ENCODE results near the gene KCNK17. TPM values are rescaled to one million over a fixed set of nuclear protein-coding genes. Genes with fewer than 3 reads are reported as not detected.

Gene KCNK17
- total RNA-seq, 1 experiment from 2014 or later, result not detected

DNA sequence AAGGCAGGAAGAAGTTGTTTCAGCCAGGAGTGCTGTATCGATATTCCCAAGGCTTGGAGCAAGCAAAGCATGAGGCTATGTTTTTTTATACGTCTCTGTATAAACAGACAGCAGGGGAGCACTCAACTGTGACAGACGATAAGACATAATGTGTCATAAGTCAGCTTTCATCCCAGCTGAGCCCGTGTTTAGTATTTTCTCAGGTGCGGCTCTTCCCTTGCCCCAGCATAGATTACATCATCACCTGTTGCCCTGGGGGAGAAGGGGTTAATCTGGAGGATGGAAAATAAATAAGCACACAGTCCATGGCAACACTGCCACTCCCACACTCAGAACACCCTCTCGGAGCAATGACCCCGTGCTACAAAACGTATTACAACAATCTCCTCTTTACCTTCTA lies 62.8 kb downstream of the KCNK17 start:
- DNase-seq, result no peak
- H3K4me1 ChIP-seq, result no peaks in the 10 kb centered on the region
- H3K36me3 ChIP-seq, result no peaks in the 10 kb centered on the region
- H3K27me3 ChIP-seq, result 0 out of 2 replicates have a peak, but pooled peaks cover 4% of the 10 kb centered on the region
- H3K4me3 ChIP-seq, result no peak overlapping the region
- no peaks in the 10 kb centered on the region for H3K9me3 ChIP-seq (replicated peaks)
- H3K27ac ChIP-seq, result no peak overlapping the region

DNA sequence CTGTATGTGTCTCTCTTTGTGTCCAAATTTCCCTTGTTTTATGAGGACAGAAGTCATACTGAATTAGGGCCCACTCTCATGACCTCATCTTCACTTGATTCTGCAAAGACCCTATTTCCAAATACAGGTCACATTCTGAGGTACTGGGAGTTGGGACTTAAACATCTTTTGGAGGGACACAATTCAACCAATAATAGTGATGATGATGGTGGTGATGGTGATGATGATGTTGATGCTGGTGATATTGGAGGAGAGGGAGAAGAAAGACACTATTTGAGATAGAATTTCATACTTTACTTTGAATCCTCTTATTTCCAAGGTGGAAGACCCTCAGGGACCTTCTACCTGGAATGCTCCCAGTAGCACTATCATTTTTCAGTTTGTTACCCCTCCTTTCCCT lies 63.7 kb downstream of the KCNK17 start:
- DNase-seq, result no peak
- Histone ChIP-seq H3K4me1 (no peaks in the 10 kb centered on the region), H3K27ac (no peak overlapping the region)

DNA sequence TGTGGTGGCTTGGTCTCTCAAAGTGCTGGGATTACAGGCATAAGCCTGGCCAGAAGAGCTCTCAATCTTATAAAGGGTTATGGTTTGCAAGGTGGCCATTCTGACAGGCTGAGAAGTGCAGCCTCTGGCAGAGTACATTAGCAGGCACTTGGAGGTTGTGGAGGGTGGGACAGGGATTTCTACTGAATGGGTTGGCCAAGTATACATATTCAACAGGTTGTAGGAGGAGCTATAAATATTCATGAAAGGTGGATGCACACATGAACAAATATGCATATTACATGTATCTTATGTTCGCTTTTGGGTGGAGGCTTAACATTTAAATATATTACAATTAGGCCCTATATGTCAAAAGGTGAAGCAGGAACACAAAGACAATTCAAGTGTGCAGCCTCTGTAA lies 64.9 kb downstream of the KCNK17 start:
- no peaks in the 10 kb centered on the region for H3K36me3 ChIP-seq
- no peak for DNase-seq
- 0 out of 2 replicates have a peak, but pooled peaks cover 4% of the 10 kb centered on the region for H3K27me3 ChIP-seq

More for the DNA sequence above, 63.7 kb downstream of the KCNK17 start:
- H3K36me3 ChIP-seq, result no peaks in the 10 kb centered on the region
- H3K4me3 ChIP-seq, result no peak overlapping the region
- H3K27me3 ChIP-seq, result 0 out of 2 replicates have a peak, but pooled peaks cover 4% of the 10 kb centered on the region
- H3K9me3 ChIP-seq (replicated peaks), result no peaks in the 10 kb centered on the region

More for the DNA sequence above, 64.9 kb downstream of the KCNK17 start:
- no peaks in the 10 kb centered on the region for H3K4me1 ChIP-seq
- H3K9me3 ChIP-seq (replicated peaks), result no peaks in the 10 kb centered on the region
- H3K27ac ChIP-seq, result no peak overlapping the region
- H3K4me3 ChIP-seq, result no peak overlapping the region

Other genes with a start within 250 kb of the KCNK17 start
- 18.1 and 20.3 TPM in 2 replicates for gene SAYSD1, start 199.2 kb downstream of the KCNK17 start, total RNA-seq (2014; rRNA removed; shearing (Covaris generic))
- 9.5 and 9.7 TPM in 2 replicates for gene KCNK5, start 84.9 kb downstream of the KCNK17 start, total RNA-seq (2014; rRNA removed; shearing (Covaris generic))
- not detected in 2 replicates for gene KCNK16, start 8.3 kb upstream of the KCNK17 start, total RNA-seq (2014; rRNA removed; shearing (Covaris generic))

Data from SJCRH30 (cell line).